Activated T-cell treated with anti-CD3 and anti-CD28 coated beads for 4 hours (primary cell): ENCODE results near the gene MAPT.
A peak's percentile ranks its signal among the peaks of the same experiment; 100 is the strongest.
"Not testable (repeated sequence)": the region's sequence is repeated elsewhere in the genome, so short reads cannot be mapped to it uniquely, and the experiment has no call there.

Experiments used
- DNase-seq: peaks from one replicate; pipeline ENCODE4 v3.0.0-alpha.2; 2020

The MAPT gene

GRCh38 chr17:45902892-45903346 lies 8.6 kb downstream of the MAPT start:
- no peak for DNase-seq

- no peak for DNase-seq
Measured at GRCh38 chr17:45904866-45905265, 10.5 kb downstream of the MAPT start.

- DNase-seq = no peak
Measured at GRCh38 chr17:45905814-45906213, 11.5 kb downstream of the MAPT start.

- no peak for DNase-seq
Measured at GRCh38 chr17:45906237-45906636, 11.9 kb downstream of the MAPT start.

- peak; percentile 36 for DNase-seq
Measured at GRCh38 chr17:45906927-45907622, 12.7 kb downstream of the MAPT start.

- DNase-seq = no peak
Measured at GRCh38 chr17:45907750-45908395, 13.5 kb downstream of the MAPT start.

- DNase-seq = no peak
Measured at GRCh38 chr17:45908460-45908859, 14.1 kb downstream of the MAPT start.

- no peak for DNase-seq
Measured at GRCh38 chr17:45908935-45909334, 14.6 kb downstream of the MAPT start.

GRCh38 chr17:45910667-45911066 lies 16.3 kb downstream of the MAPT start:
- DNase-seq = no peak

GRCh38 chr17:45912319-45912718 lies 18.0 kb downstream of the MAPT start:
- DNase-seq = no peak

- DNase-seq = not testable (repeated sequence)
Measured at GRCh38 chr17:45913030-45913429, 18.7 kb downstream of the MAPT start.

GRCh38 chr17:45914047-45914717 lies 19.8 kb downstream of the MAPT start:
- DNase-seq = no peak

- no peak for DNase-seq
Measured at GRCh38 chr17:45915263-45915662, 20.9 kb downstream of the MAPT start.

GRCh38 chr17:45917081-45917480 lies 22.7 kb downstream of the MAPT start:
- no peak for DNase-seq

GRCh38 chr17:45918241-45918745 lies 23.9 kb downstream of the MAPT start:
- DNase-seq = no peak

GRCh38 chr17:45919136-45919535 lies 24.8 kb downstream of the MAPT start:
- DNase-seq = no peak

GRCh38 chr17:45920083-45920482 lies 25.7 kb downstream of the MAPT start:
- DNase-seq = no peak

- DNase-seq = no peak
Measured at GRCh38 chr17:45923511-45924268, 29.3 kb downstream of the MAPT start.

GRCh38 chr17:45924332-45924820 lies 30.0 kb downstream of the MAPT start:
- no peak for DNase-seq

GRCh38 chr17:45925311-45925710 lies 31.0 kb downstream of the MAPT start:
- no peak for DNase-seq

- no peak for DNase-seq
Measured at GRCh38 chr17:45927247-45927646, 32.9 kb downstream of the MAPT start.

GRCh38 chr17:45929344-45929743 lies 35.0 kb downstream of the MAPT start:
- no peak for DNase-seq

- DNase-seq = no peak
Measured at GRCh38 chr17:45930420-45930951, 36.1 kb downstream of the MAPT start.
